ENCODE results near the gene EEIG1. TPM values are rescaled to one million over a fixed set of nuclear protein-coding genes. Genes with fewer than 3 reads are reported as not detected.
A peak's percentile ranks its signal among the peaks of the same experiment; 100 is the strongest.

Gene EEIG1
- 42.0 TPM for polyA plus RNA-seq (2012; ENCODE audit: insufficient read length, low read depth)

- TF ChIP-seq SIN3A (IDR thresholded peaks at IDR 0.05; ENCODE audit: borderline replicate concordance, insufficient read depth, low read length) (no peak), POLR2AphosphoS5 (IDR thresholded peaks at IDR 0.05; ENCODE audit: low read depth, low read length) (peak; percentile 76; the same call in 1 of the 2 replicates), TAF1 (IDR thresholded peaks at IDR 0.05; ENCODE audit: borderline replicate concordance, insufficient read depth, low read length) (peak; percentile 61; the same call in 1 of the 2 replicates), FOXP2 (optimal IDR thresholded peaks at IDR 0.05; ENCODE audit: borderline replicate concordance, extremely low read depth, extremely low read length, insufficient read depth) (no peak)
These were observed at the start of gene EEIG1 for GRCh38 chr9:127980706-127981558. EEIG1 (minus strand) TSS chr9:127980989; CDS start chr9:127980137, 852 bp downstream.

DNA sequence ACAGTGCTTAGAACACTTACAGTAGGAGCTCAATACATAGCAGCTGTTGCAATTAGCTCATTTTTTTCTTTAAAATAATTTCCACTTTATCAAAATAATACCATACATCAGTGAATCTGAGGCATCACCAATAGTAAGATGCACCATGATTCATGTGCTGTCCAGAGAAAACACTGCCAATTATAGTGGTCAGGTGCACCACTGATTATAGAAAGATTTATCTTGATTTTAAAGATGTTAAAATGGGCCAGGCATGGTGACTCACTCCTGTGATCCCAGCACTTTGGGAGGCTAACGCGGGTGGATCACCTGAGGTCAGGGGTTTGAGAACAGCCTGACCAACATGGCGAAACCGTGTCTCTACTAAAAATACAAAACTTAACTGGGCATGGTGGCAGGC, 46.9 kb upstream of the EEIG1 start:
- no peak for TF ChIP-seq REST (IDR thresholded peaks at IDR 0.05; ENCODE audit: insufficient read depth in 1 of 2, low read depth in 2 of 2, low read length in 2 of 2)
- no peak for TF ChIP-seq POLR2AphosphoS5 (IDR thresholded peaks at IDR 0.05; ENCODE audit: low read depth, low read length)
- no peak for TF ChIP-seq TAF1 (IDR thresholded peaks at IDR 0.05; ENCODE audit: borderline replicate concordance, insufficient read depth, low read length)

DNA sequence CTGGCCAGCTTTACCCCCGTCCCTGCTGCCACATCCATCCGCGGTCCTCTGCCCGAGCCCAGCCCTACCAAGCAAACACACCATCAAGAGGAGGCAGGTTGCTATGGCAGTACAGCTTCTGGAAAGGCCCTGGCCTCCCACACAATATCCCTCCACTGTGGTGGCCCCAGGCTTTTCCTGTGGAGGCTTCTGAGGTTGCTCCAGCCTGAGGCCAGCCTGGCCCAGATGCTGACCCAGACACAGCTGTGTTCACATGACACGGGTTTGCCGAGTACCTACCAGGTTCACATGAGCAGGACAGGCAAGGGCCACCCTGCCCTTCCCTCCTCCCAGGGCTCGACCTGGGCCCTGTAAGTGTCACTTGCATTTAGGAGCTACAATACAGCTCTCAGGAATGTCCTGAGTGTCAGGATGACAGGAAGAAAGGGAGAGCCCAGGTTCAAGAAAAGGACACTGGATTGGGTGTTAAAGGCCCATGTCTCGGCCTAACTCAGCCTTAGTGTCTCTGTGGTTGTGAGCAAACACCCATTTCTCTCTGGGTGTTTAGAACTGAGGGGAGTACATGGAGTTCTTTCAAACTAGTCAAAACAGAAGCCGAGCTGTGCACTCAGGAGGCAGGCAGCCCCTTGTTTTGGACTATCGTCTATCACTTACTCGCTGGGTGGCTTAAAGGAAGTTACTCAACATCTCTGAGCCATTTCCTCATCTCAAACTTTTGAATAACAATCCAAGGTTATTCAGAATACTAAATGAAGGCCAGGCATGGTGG, 46.2 kb upstream of the EEIG1 start:
- TF ChIP-seq FOXP2 (optimal IDR thresholded peaks at IDR 0.05; ENCODE audit: borderline replicate concordance, extremely low read depth, extremely low read length, insufficient read depth): no peak
- no peak for TF ChIP-seq TAF1 (IDR thresholded peaks at IDR 0.05; ENCODE audit: borderline replicate concordance, insufficient read depth, low read length)
- TF ChIP-seq REST (IDR thresholded peaks at IDR 0.05; ENCODE audit: insufficient read depth in 1 of 2, low read depth in 2 of 2, low read length in 2 of 2): no peak
- TF ChIP-seq POLR2AphosphoS5 (IDR thresholded peaks at IDR 0.05; ENCODE audit: low read depth, low read length): no peak
- no peak for TF ChIP-seq SIN3A (IDR thresholded peaks at IDR 0.05; ENCODE audit: borderline replicate concordance, insufficient read depth, low read length)

DNA sequence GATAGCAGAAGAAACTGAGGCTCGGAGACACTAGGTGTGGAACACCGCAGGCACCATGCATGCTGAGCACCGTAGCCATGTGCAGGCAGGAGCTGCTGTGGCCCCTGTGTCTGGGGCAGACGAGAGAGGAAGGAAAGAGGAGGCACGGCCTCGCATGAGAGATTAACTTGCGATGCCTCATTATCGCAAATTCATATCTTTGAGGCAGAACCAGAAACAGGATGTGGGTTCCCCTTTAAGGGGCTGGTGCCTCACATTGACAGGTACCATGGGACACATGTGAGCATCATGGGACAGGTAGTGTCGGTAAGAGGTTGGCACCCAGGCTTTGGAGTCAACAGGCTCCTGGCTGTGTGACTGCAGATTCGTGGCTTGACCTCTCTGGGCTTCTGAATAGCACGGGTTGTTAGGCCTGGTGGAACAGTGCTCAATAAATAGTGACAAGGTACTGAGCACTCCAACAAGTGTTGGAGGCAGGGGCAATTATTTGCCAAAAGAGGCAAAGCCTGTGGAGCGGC, 45.5 kb upstream of the EEIG1 start:
- TF ChIP-seq REST (IDR thresholded peaks at IDR 0.05; ENCODE audit: insufficient read depth in 1 of 2, low read depth in 2 of 2, low read length in 2 of 2) (no peak), TAF1 (IDR thresholded peaks at IDR 0.05; ENCODE audit: borderline replicate concordance, insufficient read depth, low read length) (no peak), SIN3A (IDR thresholded peaks at IDR 0.05; ENCODE audit: borderline replicate concordance, insufficient read depth, low read length) (no peak), POLR2AphosphoS5 (IDR thresholded peaks at IDR 0.05; ENCODE audit: low read depth, low read length) (no peak), FOXP2 (optimal IDR thresholded peaks at IDR 0.05; ENCODE audit: borderline replicate concordance, extremely low read depth, extremely low read length, insufficient read depth) (no peak)

DNA sequence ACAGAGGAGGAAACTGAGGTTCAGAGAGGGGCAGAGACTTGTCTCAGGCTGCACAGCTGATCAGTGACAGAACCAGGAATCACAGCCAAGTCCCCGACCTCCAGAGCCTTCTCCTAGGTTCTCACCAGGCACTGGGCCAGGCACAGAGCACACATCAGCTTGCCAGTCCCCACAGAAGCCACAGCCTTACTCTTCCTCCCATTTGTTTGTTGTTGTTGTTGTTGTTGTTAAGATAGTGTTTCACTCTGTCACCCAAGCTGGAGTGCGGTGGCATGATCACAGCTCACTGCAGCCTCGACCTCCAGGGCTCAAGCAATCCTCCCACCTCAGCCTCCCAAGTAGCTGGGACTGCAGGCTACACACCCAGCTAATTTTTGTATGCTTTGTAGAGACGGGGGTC, 44.9 kb upstream of the EEIG1 start:
- TF ChIP-seq FOXP2 (optimal IDR thresholded peaks at IDR 0.05; ENCODE audit: borderline replicate concordance, extremely low read depth, extremely low read length, insufficient read depth): no peak
